ENCODE measurements around the gene SOX9. TPM values are rescaled to one million over a fixed set of nuclear protein-coding genes. Genes with fewer than 3 reads are reported as not detected.

SOX9 gene
- total and polyA plus RNA-seq, 2 donors from 2014 or later = 5.8 to 79.3 TPM

DNA sequence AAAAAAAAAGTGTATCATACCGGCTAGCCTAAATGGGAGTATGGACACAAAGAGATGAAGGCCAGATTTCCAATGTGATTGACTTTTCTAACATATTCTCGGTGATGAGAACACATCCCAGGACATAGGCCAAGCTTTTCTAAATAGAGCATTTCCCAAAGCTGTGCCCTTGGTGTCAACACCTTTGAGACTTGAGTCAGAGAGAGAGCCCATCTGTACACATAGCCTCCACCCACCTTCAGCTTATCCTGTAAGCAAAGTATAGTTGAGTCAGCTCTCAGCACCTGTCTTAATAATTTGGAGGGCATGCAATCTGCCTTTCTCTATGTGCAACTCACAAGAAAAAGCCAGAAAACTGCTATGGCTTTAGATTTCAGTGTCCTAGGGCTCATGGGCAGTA is 42.7 kb downstream of the SOX9 start:
- DNase-seq = no peak
- intact Hi-C loops (cut with DNase I) = no loop called here
- no peak overlapping the region for H3K4me3 ChIP-seq (ENCODE audit: low read length in 3 of 3)
- H3K27ac ChIP-seq (ENCODE audit: low read depth in 2 of 2, low read length in 2 of 2) = no peak overlapping the region
- H3K9me3 ChIP-seq (ENCODE audit: control insufficient read depth in 2 of 3, insufficient read depth in 1 of 3, low read length in 3 of 3) = peaks cover 0 to 2% (median 0%) of the 10 kb centered on the region in 3 donors
- no peaks in the 10 kb centered on the region for H3K27me3 ChIP-seq (ENCODE audit: control insufficient read depth, insufficient read depth, low read length)
- FAIRE-seq = no peak
- TF ChIP-seq, protein P1, sequence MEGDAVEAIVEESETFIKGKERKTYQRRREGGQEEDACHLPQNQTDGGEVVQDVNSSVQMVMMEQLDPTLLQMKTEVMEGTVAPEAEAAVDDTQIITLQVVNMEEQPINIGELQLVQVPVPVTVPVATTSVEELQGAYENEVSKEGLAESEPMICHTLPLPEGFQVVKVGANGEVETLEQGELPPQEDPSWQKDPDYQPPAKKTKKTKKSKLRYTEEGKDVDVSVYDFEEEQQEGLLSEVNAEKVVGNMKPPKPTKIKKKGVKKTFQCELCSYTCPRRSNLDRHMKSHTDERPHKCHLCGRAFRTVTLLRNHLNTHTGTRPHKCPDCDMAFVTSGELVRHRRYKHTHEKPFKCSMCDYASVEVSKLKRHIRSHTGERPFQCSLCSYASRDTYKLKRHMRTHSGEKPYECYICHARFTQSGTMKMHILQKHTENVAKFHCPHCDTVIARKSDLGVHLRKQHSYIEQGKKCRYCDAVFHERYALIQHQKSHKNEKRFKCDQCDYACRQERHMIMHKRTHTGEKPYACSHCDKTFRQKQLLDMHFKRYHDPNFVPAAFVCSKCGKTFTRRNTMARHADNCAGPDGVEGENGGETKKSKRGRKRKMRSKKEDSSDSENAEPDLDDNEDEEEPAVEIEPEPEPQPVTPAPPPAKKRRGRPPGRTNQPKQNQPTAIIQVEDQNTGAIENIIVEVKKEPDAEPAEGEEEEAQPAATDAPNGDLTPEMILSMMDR (IDR thresholded peaks at IDR 0.05; ENCODE audit: borderline replicate concordance, extremely low read depth, insufficient read depth) = no peak
- no peaks in the 10 kb centered on the region for H3K36me3 ChIP-seq (ENCODE audit: control insufficient read depth in 2 of 3, insufficient read depth in 3 of 3, low read length in 3 of 3)
- no peaks in the 10 kb centered on the region for H3K4me1 ChIP-seq (ENCODE audit: control insufficient read depth in 2 of 3, insufficient read depth in 2 of 3, low read depth in 1 of 3, low read length in 3 of 3)
- H3K9ac ChIP-seq (ENCODE audit: low read length in 3 of 3) = no peak overlapping the region

DNA sequence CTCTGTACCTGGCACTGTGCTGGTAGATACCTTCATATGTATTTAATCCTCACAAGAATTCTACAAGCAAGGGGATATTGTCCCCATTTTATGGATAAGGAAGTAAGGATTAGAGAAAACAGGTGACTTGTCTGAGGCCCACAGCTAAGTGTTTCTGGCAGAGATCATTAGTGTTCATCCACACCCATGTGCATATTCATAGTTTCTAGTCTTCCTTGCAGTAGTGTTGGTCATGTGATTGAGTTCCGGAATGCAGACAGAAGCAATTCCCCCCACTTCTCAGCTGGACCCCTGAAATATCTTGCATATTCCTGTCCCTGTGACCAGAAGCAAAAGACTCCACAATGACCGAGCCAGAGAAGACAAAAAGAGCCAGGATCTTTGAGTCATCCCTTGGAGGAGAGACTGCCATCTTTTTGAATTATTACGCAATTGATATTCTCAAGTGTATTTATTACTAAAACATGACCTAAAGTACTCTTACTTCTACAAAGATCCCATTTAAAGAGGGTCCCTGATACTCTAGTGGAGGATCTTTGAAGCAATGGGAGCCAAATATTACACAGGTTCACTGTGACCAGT is 43.4 kb downstream of the SOX9 start:
- no peaks in the 10 kb centered on the region for H3K27me3 ChIP-seq (ENCODE audit: control insufficient read depth, insufficient read depth, low read length)
- peaks cover 0 to 2% (median 0%) of the 10 kb centered on the region in 3 donors for H3K9me3 ChIP-seq (ENCODE audit: control insufficient read depth in 2 of 3, insufficient read depth in 1 of 3, low read length in 3 of 3)
- no peak overlapping the region for H3K27ac ChIP-seq (ENCODE audit: low read depth in 2 of 2, low read length in 2 of 2)
- no peaks in the 10 kb centered on the region for H3K4me1 ChIP-seq (ENCODE audit: control insufficient read depth in 2 of 3, insufficient read depth in 2 of 3, low read depth in 1 of 3, low read length in 3 of 3)
- FAIRE-seq (no peak), DNase-seq (no peak)
- no peaks in the 10 kb centered on the region for H3K36me3 ChIP-seq (ENCODE audit: control insufficient read depth in 2 of 3, insufficient read depth in 3 of 3, low read length in 3 of 3)
- TF ChIP-seq, protein P1 (IDR thresholded peaks at IDR 0.05; ENCODE audit: borderline replicate concordance, extremely low read depth, insufficient read depth) = no peak
- no peak overlapping the region for H3K4me3 ChIP-seq (ENCODE audit: low read length in 3 of 3)
- no peak overlapping the region for H3K9ac ChIP-seq (ENCODE audit: low read length in 3 of 3)
- intact Hi-C loops (cut with DNase I) = no loop called here

DNA sequence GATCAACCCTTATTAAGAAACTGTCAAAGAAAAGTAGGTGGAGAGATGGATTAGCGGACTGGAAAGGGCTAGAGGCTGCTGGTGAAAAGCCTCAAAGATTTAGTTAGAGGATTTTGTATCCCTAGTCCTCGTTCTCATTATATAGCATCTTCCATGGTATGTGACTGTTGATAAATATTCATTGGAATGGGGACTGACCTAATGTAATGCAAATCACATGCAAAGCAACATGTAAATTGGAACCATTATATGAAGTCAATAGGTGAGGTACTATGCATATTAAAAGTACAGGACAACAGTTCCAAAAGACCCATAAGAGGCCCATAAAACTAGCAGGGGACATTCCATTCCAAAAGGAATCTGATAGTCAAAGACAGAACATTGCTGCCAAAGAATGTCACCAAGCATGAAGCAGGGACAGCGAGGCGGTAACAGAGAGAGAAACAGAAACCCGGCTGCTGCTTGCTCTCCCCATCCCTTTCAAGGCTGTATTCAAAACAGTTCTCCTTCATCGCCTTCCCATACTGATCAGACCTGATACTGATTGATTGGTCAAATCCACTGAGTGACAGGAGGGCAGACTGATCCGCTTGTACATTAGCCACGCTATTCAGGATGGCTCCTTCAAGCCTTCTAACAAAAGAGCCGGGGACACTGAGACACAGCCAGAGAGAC is 44.5 kb downstream of the SOX9 start:
- intact Hi-C loops (cut with DNase I) = no loop called here
- Histone ChIP-seq H3K27me3 (ENCODE audit: control insufficient read depth, insufficient read depth, low read length) (no peaks in the 10 kb centered on the region), H3K27ac (ENCODE audit: low read depth in 2 of 2, low read length in 2 of 2) (no peak overlapping the region), H3K9me3 (ENCODE audit: control insufficient read depth in 2 of 3, insufficient read depth in 1 of 3, low read length in 3 of 3) (peaks cover 0 to 2% (median 0%) of the 10 kb centered on the region in 3 donors), H3K36me3 (ENCODE audit: control insufficient read depth in 2 of 3, insufficient read depth in 3 of 3, low read length in 3 of 3) (no peaks in the 10 kb centered on the region), H3K9ac (ENCODE audit: low read length in 3 of 3) (no peak overlapping the region), H3K4me1 (ENCODE audit: control insufficient read depth in 2 of 3, insufficient read depth in 2 of 3, low read depth in 1 of 3, low read length in 3 of 3) (no peaks in the 10 kb centered on the region), H3K4me3 (ENCODE audit: low read length in 3 of 3) (no peak overlapping the region)
- FAIRE-seq (no peak), DNase-seq (peak in 1 of 5 donors; percentile 33)
- TF ChIP-seq, protein P1 (IDR thresholded peaks at IDR 0.05; ENCODE audit: borderline replicate concordance, extremely low read depth, insufficient read depth) = no peak

All from kidney (tissue), 14 donors.